Activated CD8-positive, alpha-beta memory T cell treated with anti-CD3 and anti-CD28 coated beads, Interleukin-2, amount 50 U/mL, for 1 hour (primary cell): ENCODE results near the gene PROK1.
"Not testable (repeated sequence)": the region's sequence is repeated elsewhere in the genome, so short reads cannot be mapped to it uniquely, and the experiment has no call there.

Experiments used
- DNase-seq: peaks from one replicate; pipeline ENCODE4 v3.0.0-alpha.2; 2020; ENCODE audit errors: extremely low read depth

The PROK1 gene

GRCh38 chr1:110450929-110451328, at the start of gene PROK1:
PROK1 (plus strand) TSS chr1:110451149; CDS start chr1:110451217, 68 bp downstream.
- DNase-seq, result no peak

- DNase-seq, result no peak
These were observed 47.1 kb upstream of the PROK1 start for GRCh38 chr1:110403805-110404204.

- DNase-seq, result no peak
These were observed 46.5 kb upstream of the PROK1 start for GRCh38 chr1:110404401-110404800.

- DNase-seq, result not testable (repeated sequence)
These were observed 44.5 kb upstream of the PROK1 start for GRCh38 chr1:110406407-110406806.

- DNase-seq, result peak; percentile 66
These were observed 43.4 kb upstream of the PROK1 start, which contains the start of gene LAMTOR5 for GRCh38 chr1:110407260-110408210. LAMTOR5 (minus strand) TSS chr1:110407694; CDS start chr1:110407620, 74 bp downstream.

- DNase-seq, result no peak
These were observed 42.5 kb upstream of the PROK1 start for GRCh38 chr1:110408488-110408887.

GRCh38 chr1:110409316-110409715, 41.6 kb upstream of the PROK1 start:
- no peak for DNase-seq

- no peak for DNase-seq
These were observed 39.7 kb upstream of the PROK1 start for GRCh38 chr1:110411173-110411735.

- DNase-seq, result no peak
These were observed 38.4 kb upstream of the PROK1 start for GRCh38 chr1:110412576-110412975.

- not testable (repeated sequence) for DNase-seq
These were observed 37.9 kb upstream of the PROK1 start for GRCh38 chr1:110413045-110413444.

- DNase-seq, result no peak
These were observed 32.2 kb upstream of the PROK1 start for GRCh38 chr1:110418729-110419128.

- DNase-seq, result no peak
These were observed 30.8 kb upstream of the PROK1 start for GRCh38 chr1:110420023-110420662.

GRCh38 chr1:110420874-110421793, 29.8 kb upstream of the PROK1 start:
- no peak for DNase-seq

GRCh38 chr1:110424699-110425611, 26.0 kb upstream of the PROK1 start:
- DNase-seq, result no peak

- no peak for DNase-seq
These were observed 25.3 kb upstream of the PROK1 start for GRCh38 chr1:110425612-110426152.

GRCh38 chr1:110426854-110427253, 24.1 kb upstream of the PROK1 start:
- no peak for DNase-seq

- DNase-seq, result no peak
These were observed 22.0 kb upstream of the PROK1 start for GRCh38 chr1:110428946-110429345.

- DNase-seq, result no peak
These were observed 20.6 kb upstream of the PROK1 start for GRCh38 chr1:110430366-110430765.

- no peak for DNase-seq
These were observed 20.0 kb upstream of the PROK1 start for GRCh38 chr1:110430901-110431300.

GRCh38 chr1:110433213-110433612, 17.7 kb upstream of the PROK1 start:
- DNase-seq, result no peak
